Stimulated activated CD4-positive, alpha-beta T cell treated with anti-CD3 and anti-CD28 coated beads, Interleukin-4, amount 100 ng/mL, for 48 hours (primary cell): ENCODE results near the gene CRTAP.
"Not testable (repeated sequence)": the region's sequence is repeated elsewhere in the genome, so short reads cannot be mapped to it uniquely, and the experiment has no call there.

Experiments
- DNase-seq, 2 donors: peaks; one replicate each; pipeline ENCODE4 v3.0.0-alpha.2; 2020; ENCODE audit warnings: low read depth in 2 of 2

Gene CRTAP

GRCh38 chr3:33099701-33100100, 14.1 kb upstream of the CRTAP start:
- DNase-seq = no peak

GRCh38 chr3:33100229-33100628, 13.6 kb upstream of the CRTAP start:
- DNase-seq = no peak

- no peak for DNase-seq
Observed at GRCh38 chr3:33103034-33103433, 10.8 kb upstream of the CRTAP start.

GRCh38 chr3:33103480-33103879, 10.3 kb upstream of the CRTAP start:
- no peak for DNase-seq

GRCh38 chr3:33104803-33105202, 9.0 kb upstream of the CRTAP start:
- no peak for DNase-seq

- DNase-seq = no peak
Observed at GRCh38 chr3:33105341-33105948, 8.4 kb upstream of the CRTAP start.

- DNase-seq = not testable (repeated sequence)
Observed at GRCh38 chr3:33106854-33107253, 7.0 kb upstream of the CRTAP start.

- no peak for DNase-seq
Observed at GRCh38 chr3:33111581-33111980, 2.2 kb upstream of the CRTAP start.

- no peak for DNase-seq
Observed at GRCh38 chr3:33114622-33115023, 809 bp downstream of the CRTAP start.

- DNase-seq = no peak
Observed at GRCh38 chr3:33115024-33115768, 1.4 kb downstream of the CRTAP start.

GRCh38 chr3:33117461-33117860, 3.6 kb downstream of the CRTAP start:
- DNase-seq = no peak

- no peak for DNase-seq
Observed at GRCh38 chr3:33119891-33120290, 6.1 kb downstream of the CRTAP start.

GRCh38 chr3:33122991-33123390, 9.2 kb downstream of the CRTAP start:
- no peak for DNase-seq

- no peak for DNase-seq
Observed at GRCh38 chr3:33124638-33125037, 10.8 kb downstream of the CRTAP start.

GRCh38 chr3:33125840-33126239, 12.0 kb downstream of the CRTAP start:
- no peak for DNase-seq

- no peak for DNase-seq
Observed at GRCh38 chr3:33128706-33129105, 14.9 kb downstream of the CRTAP start.

- no peak for DNase-seq
Observed at GRCh38 chr3:33130144-33130543, 16.3 kb downstream of the CRTAP start.

GRCh38 chr3:33131331-33132018, 17.7 kb downstream of the CRTAP start:
- DNase-seq = peak in 1 of 2 donors; percentile 20

GRCh38 chr3:33132019-33132360, 18.2 kb downstream of the CRTAP start:
- no peak for DNase-seq

GRCh38 chr3:33134026-33134625, 20.3 kb downstream of the CRTAP start:
- no peak for DNase-seq

- no peak for DNase-seq
Observed at GRCh38 chr3:33137691-33138090, 23.9 kb downstream of the CRTAP start.

GRCh38 chr3:33139006-33139623, 25.3 kb downstream of the CRTAP start:
- not testable (repeated sequence) for DNase-seq
